Lower leg skin (tissue), 4 donors: Measurements from ENCODE around the gene ZNF532. TPM values are rescaled to one million over a fixed set of nuclear protein-coding genes. Genes with fewer than 3 reads are reported as not detected.

ENCODE experiments used
- DNase-seq, 2 donors: peaks; one replicate each; pipeline ENCODE4 v3.0.0-alpha.2; 2019; ENCODE audit warnings: low spot score in 2 of 2
- H3K4me3 ChIP-seq: fragments of 200-600 bp; sonication (generic); 2 replicates; pipeline ENCODE4 v1.5.1; 2017; ENCODE audit warnings: mild to moderate bottlenecking, low read depth; ENCODE audit not compliant: poor library complexity, severe bottlenecking
- CTCF ChIP-seq, 3 donors: fragments of 450-650 bp; IDR thresholded peaks; one replicate each; pipeline ENCODE4 v1.5.1; 2016; ENCODE audit warnings: antibody characterized with exemption in 3 of 3, mild to moderate bottlenecking in 3 of 3, moderate library complexity in 2 of 3
- POLR2A ChIP-seq, 2 donors: fragments of 450-650 bp; IDR thresholded peaks; one replicate each; pipeline ENCODE4 v1.6.1; 2016 to 2017; ENCODE audit warnings: antibody characterized with exemption in 2 of 2, mild to moderate bottlenecking in 1 of 2, moderate library complexity in 1 of 2
- WGBS, 2 donors: methylation state at CpG; one replicate each; pipeline ENCODE4 v1.1.5; 2018; 5-methylcytosine and 5-hydroxymethylcytosine counted together
- intact Hi-C: fragments of 100-400 bp; cut with DNase I; formaldehyde crosslinking; loops from one replicate; pipeline ENCODE4 v1.15.0; 2023; ENCODE audit warnings: low total_unique reads
- total RNA-seq, 4 donors: library from RNA; depleted of rRNA; stranded (reverse); fragments of >200 nt; gene quantifications; one replicate each; pipeline ENCODE4 v1.1.0, GENCODE V29; 2016

Gene ZNF532
- total RNA-seq, 4 donors from 2014 or later = 11.1 to 40.1 (median 29.8) TPM

GRCh38 chr18:58995663-58996062 is 131.0 kb downstream of the ZNF532 start:
- no peak for DNase-seq
- H3K4me3 ChIP-seq = no peak overlapping the region
- 73 to 76% methylated on average over 5 of the region's 5 CpGs for WGBS, 2 donors
- TF ChIP-seq CTCF (IDR thresholded peaks at IDR 0.05) (no peak), POLR2A (IDR thresholded peaks at IDR 0.05) (no peak)
- intact Hi-C loops = no loop called here

- WGBS, 2 donors = 67 to 69% methylated on average over 12 of the region's 12 CpGs
- intact Hi-C loops = no loop called here
- TF ChIP-seq POLR2A (IDR thresholded peaks at IDR 0.05) = no peak
- TF ChIP-seq CTCF (IDR thresholded peaks at IDR 0.05) = no peak
- DNase-seq = no peak
- no peak overlapping the region for H3K4me3 ChIP-seq
Observed at GRCh38 chr18:58996131-58996641, 131.5 kb downstream of the ZNF532 start.

- TF ChIP-seq POLR2A (IDR thresholded peaks at IDR 0.05) (no peak), CTCF (IDR thresholded peaks at IDR 0.05) (no peak)
- no peak overlapping the region for H3K4me3 ChIP-seq
- 71 to 78% methylated on average over 7 of the region's 7 CpGs for WGBS, 2 donors
- DNase-seq = no peak
- intact Hi-C loops = no loop called here
Observed at GRCh38 chr18:58996696-58997095, 132.0 kb downstream of the ZNF532 start.

- no peak for TF ChIP-seq POLR2A (IDR thresholded peaks at IDR 0.05)
- no peak for TF ChIP-seq CTCF (IDR thresholded peaks at IDR 0.05)
- no peak overlapping the region for H3K4me3 ChIP-seq
- peak in 1 of 2 donors; percentile 55 for DNase-seq
- WGBS, 2 donors = 45 to 52% methylated on average over 4 of the region's 4 CpGs
- intact Hi-C loops = no loop called here
Observed at GRCh38 chr18:58997811-58998337, 133.2 kb downstream of the ZNF532 start.

- intact Hi-C loops = no loop called here
- WGBS, 2 donors = 46 to 58% methylated on average over 13 of the region's 13 CpGs
Observed at GRCh38 chr18:58998401-58999203, 133.9 kb downstream of the ZNF532 start.

More at GRCh38 chr18:58998401-58999203, 133.9 kb downstream of the ZNF532 start:
- no peak overlapping the region for H3K4me3 ChIP-seq
- DNase-seq = no peak
- TF ChIP-seq CTCF (IDR thresholded peaks at IDR 0.05) = no peak
- TF ChIP-seq POLR2A (IDR thresholded peaks at IDR 0.05) = no peak
